ENCODE measurements around the gene SLC5A9.
"Not testable (repeated sequence)": the region's sequence is repeated elsewhere in the genome, so short reads cannot be mapped to it uniquely, and the experiment has no call there.

SLC5A9 gene

DNA sequence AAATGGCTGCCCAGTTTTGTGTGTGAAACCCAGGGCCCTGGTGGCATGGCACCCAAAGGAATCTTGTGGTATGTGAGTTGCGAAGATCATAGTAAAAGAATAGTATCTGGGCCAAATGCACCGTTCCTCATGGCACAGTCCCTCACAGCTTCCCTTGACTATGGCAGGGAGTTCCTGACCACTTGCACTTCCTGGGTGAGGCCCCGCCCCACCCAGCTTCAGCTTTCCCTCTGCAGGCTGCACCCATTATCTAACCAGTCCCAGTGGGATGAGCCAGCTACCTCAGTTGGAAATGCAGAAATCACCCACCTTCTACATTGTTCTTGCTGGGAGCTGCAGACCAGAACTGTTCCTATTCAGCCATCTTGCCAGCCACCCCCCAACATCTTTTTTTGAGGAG is 63.0 kb downstream of the SLC5A9 start:
- Mint-ChIP-seq H3K4me3 (no peak overlapping the region), H3K27me3 (ENCODE audit: low read depth) (no peaks in the 10 kb centered on the region)

DNA sequence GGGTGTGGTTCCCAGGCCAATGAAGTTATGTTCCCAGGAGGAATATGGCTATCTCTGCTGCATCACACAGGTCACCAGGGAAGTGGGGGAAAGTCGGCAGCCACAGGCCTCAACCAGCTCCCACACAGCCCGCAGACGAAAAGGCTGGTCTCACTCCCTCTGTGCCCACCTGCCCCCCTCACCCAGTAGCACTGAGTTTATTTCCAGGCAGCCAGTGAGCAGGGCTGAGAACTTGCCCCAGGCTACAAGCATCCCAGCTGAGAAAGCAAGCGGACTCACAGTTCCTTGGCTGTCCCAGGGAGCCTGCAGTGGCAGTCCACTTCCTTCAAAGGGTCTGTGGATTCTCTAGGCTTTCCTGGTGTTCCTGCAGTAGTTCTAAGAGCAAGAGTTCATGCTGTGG is 68.9 kb downstream of the SLC5A9 start:
- TF ChIP-seq, protein P1, sequence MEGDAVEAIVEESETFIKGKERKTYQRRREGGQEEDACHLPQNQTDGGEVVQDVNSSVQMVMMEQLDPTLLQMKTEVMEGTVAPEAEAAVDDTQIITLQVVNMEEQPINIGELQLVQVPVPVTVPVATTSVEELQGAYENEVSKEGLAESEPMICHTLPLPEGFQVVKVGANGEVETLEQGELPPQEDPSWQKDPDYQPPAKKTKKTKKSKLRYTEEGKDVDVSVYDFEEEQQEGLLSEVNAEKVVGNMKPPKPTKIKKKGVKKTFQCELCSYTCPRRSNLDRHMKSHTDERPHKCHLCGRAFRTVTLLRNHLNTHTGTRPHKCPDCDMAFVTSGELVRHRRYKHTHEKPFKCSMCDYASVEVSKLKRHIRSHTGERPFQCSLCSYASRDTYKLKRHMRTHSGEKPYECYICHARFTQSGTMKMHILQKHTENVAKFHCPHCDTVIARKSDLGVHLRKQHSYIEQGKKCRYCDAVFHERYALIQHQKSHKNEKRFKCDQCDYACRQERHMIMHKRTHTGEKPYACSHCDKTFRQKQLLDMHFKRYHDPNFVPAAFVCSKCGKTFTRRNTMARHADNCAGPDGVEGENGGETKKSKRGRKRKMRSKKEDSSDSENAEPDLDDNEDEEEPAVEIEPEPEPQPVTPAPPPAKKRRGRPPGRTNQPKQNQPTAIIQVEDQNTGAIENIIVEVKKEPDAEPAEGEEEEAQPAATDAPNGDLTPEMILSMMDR (IDR thresholded peaks at IDR 0.05; ENCODE audit: unreplicated experiment in 3 of 3) = no peak
- no peak overlapping the region for H3K4me3 Mint-ChIP-seq
- peaks cover 4% of the 10 kb centered on the region for H3K27me3 Mint-ChIP-seq (ENCODE audit: low read depth)
- peaks cover 7% of the 10 kb centered on the region for H3K36me3 Mint-ChIP-seq (ENCODE audit: low read depth)
- H3K27ac Mint-ChIP-seq = no peak overlapping the region
- no peaks in the 10 kb centered on the region for H3K4me1 Mint-ChIP-seq
- peaks cover 9% of the 10 kb centered on the region for H3K9me3 Mint-ChIP-seq

More for the DNA sequence above, 63.0 kb downstream of the SLC5A9 start:
- H3K9me3 Mint-ChIP-seq = peaks cover 25% of the 10 kb centered on the region
- H3K27ac Mint-ChIP-seq = no peak overlapping the region
- no peaks in the 10 kb centered on the region for H3K36me3 Mint-ChIP-seq (ENCODE audit: low read depth)
- H3K4me1 Mint-ChIP-seq = no peaks in the 10 kb centered on the region
- TF ChIP-seq, protein P1 (IDR thresholded peaks at IDR 0.05; ENCODE audit: unreplicated experiment in 3 of 3) = no peak

DNA sequence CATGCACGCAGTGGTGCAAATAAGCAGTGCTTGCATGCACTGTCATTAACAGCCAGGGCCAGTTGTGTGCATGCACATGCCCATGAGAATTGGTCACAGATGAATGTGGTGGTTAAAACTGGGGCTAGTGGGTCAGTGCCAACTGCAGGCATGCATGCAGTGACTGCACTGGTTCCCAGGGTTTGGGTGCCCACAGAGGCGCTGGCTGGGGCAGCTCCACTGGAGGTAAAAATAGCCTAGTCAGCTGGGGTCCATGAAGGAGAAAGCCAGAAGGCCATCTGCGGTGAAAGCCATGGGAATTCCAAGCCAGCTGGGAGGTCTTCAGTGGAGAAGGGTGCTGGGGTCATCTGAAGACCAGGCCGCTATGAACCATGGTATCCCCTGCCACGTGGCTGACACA is 70.2 kb downstream of the SLC5A9 start:
- TF ChIP-seq, protein P1 (IDR thresholded peaks at IDR 0.05; ENCODE audit: unreplicated experiment in 3 of 3) = no peak
- Mint-ChIP-seq H3K27me3 (ENCODE audit: low read depth) (peaks cover 4% of the 10 kb centered on the region), H3K27ac (no peak overlapping the region), H3K4me3 (no peak overlapping the region), H3K4me1 (no peaks in the 10 kb centered on the region), H3K36me3 (ENCODE audit: low read depth) (peaks cover 7% of the 10 kb centered on the region), H3K9me3 (peaks cover 7% of the 10 kb centered on the region)

DNA sequence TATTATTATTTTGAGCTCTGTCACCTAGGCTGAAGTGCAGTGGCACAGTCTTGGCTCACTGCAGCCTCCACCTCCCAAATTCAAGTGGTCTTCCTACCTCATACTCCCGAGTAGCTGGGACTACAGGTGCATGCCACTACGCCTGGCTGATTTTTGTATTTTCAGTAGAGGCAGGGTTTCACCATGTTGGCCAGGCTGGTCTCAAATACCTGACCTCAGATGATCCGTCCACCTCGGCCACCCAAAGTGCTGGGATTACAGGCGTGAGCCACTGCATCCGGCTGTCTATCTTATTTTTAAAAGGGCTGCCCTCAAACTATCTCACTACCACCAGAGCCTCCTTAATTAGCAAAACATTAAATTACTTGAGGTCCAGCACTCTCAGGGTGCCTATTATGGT is 71.6 kb downstream of the SLC5A9 start:
- H3K4me3 Mint-ChIP-seq; H3K27ac Mint-ChIP-seq; H3K9me3 Mint-ChIP-seq; H3K27me3 Mint-ChIP-seq (ENCODE audit: low read depth); H3K4me1 Mint-ChIP-seq: not testable (repeated sequence)
- peaks cover 11% of the 10 kb centered on the region for H3K36me3 Mint-ChIP-seq (ENCODE audit: low read depth)

DNA sequence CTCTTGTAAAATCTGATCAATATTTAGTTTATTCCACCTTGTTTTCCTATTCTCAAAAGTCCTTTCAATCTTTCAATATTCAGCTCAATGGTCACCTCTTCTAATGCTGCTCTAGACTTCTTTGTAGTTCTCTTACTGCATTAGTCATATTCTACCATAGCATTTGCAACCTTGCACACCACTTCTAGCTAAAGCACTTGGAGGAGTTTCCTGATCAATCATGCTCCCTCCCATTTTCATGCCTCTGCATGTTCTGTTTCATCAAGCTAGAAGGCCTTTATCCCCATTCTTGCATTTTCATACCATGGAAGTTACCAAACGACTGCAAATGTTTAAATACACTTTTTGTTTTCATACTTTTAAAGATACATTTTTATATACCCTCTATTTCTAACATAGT is 72.1 kb downstream of the SLC5A9 start:
- H3K27ac Mint-ChIP-seq = no peak overlapping the region
- H3K9me3 Mint-ChIP-seq = peaks cover 2% of the 10 kb centered on the region
- H3K4me3 Mint-ChIP-seq = no peak overlapping the region
- TF ChIP-seq, protein P1 (IDR thresholded peaks at IDR 0.05; ENCODE audit: unreplicated experiment in 3 of 3) = no peak
- H3K27me3 Mint-ChIP-seq (ENCODE audit: low read depth) = peaks cover 4% of the 10 kb centered on the region
- peaks cover 12% of the 10 kb centered on the region for H3K36me3 Mint-ChIP-seq (ENCODE audit: low read depth)
- no peaks in the 10 kb centered on the region for H3K4me1 Mint-ChIP-seq

Measured in nephron (organoid).